HG03565 (cell line): ENCODE data around the gene AIRE.

Experiments
- ATAC-seq: cut with Tn5 transposase; IDR thresholded peaks from one replicate; pipeline ENCODE4 v1.9.1; 2021; ENCODE audit warnings: mild to moderate bottlenecking, moderate library complexity; ENCODE audit not compliant: unreplicated experiment

The AIRE gene

DNA sequence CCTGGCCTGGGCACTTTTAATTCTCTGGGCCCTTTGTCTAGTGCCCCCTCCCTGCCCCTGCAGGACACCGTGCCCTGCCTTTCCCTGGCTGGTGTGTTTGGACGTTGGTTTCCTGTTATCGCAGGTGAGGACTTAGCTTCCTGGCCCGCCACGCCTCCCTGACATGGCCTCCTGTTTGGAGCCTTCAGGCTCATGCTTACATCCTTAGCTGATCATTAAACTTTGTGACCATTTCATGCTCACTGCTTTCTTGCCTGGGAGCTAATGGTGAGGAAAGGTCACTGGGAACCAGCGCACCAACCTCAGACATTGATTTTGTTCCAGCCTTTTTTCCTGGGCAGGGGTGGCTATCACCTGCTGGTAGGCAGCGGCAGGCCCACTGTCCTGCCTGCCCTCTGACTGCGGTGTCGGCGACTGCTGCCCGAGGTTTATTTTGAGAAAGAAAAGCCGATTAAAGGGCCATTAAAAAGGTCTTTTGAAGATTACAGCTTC, 17.9 kb downstream of the AIRE start:
- no peak for ATAC-seq

DNA sequence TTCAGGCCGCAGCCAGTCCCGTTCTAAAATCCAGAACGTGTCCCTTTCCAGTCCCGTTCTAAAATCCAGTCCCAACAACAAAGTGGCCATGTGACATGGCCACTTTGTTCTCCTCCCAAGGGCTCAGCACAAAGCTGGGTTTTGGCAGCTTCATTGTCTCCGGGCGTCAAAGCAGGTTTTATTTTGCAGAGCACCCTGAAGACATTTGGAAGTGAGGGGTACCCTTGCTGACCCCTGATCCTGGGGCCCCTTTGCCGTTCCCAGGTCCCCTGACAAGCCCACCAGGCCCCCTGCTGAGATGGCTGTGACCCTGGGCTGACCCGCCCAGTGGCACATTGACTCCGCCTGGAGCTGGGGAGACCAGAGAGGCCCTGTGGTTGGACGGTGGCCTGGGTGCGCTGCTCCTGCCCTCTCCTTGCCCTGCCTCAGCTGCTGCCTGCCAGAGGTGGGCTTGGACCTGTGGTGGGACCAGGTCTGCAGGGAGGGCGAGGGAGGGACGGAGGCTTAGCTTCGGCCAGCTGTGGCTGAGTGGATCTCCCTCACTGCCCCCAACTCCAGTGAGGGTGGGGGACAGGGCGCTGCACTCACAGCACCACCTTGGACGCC, 18.4 kb downstream of the AIRE start:
- no peak for ATAC-seq

DNA sequence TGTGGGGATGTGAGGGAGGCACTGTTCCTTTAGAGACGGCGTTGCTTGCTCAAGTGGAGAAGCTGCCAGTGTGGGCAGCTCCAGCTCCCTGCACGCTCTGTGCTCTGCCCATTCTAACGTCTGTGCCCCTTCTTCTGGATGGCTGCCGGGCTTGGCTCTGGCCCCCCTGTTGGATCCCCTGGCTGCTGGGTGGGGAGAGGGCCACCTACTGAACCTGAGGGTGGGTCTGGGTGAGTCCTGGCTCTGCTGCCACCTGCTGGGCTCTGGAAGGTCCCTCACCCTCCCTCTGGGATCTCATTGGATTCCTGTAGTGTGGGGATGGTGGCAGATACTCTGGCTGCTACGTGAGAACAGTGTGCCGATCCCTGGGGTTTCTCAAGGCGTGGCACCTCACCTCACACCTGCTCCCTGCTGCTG, 19.2 kb downstream of the AIRE start:
- ATAC-seq, result no peak

DNA sequence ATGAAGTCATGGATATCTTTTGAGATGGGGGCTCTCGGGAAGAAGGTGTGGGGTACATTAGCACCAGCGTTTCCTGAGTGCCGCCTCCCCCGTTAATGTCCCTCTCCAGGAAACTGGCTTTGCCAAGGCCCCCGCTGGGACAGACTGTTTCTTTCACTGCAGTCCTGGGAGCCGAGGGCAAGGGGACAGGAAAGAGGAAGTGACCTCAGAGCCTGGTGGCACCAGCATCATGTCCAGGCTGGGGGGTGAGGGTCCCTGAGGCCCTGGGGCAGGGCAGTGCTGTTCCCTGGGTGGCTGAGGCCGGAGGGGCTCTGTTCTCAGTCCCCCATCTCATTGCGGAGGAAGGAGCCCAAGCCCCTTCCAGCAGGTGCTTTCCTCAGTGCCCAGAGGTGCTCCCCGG, 20.0 kb downstream of the AIRE start:
- no peak for ATAC-seq

DNA sequence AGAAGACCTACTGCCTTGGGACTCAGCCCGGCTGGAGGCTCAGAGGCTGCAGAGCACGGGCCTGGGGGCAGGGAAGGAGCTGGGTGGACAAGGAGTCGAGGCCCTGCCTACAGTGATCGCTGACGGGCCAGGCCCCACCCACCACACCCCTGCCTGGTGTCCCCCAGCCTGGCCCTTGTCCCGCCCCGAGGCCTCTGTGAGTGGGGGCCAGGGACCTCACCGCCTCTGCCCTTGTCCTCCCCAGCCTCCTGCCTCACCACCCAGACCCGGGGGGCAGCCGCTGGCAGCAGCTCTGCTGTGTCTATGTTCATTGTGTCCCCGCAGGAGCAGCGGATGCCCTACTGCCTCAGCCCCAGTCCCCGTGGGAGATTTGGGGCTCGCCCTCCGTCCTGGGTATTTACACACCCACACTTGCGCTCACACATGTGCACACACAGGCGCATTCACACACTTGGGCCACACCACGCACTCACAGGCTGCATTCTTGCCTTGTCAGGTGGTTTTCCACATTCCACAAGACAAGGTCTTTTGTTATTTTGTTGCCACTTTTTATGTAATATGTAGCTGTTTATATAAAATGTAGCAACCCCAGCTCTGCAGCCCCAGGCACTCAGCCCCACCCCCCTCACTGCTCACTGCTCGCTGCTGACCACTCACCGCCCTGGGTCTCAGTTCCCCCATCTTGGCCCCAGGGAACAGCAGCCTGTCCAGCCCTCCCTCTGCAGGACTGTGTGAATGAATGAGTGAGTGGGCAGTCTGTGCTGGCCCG, 21.4 kb downstream of the AIRE start:
- ATAC-seq, result no peak

DNA sequence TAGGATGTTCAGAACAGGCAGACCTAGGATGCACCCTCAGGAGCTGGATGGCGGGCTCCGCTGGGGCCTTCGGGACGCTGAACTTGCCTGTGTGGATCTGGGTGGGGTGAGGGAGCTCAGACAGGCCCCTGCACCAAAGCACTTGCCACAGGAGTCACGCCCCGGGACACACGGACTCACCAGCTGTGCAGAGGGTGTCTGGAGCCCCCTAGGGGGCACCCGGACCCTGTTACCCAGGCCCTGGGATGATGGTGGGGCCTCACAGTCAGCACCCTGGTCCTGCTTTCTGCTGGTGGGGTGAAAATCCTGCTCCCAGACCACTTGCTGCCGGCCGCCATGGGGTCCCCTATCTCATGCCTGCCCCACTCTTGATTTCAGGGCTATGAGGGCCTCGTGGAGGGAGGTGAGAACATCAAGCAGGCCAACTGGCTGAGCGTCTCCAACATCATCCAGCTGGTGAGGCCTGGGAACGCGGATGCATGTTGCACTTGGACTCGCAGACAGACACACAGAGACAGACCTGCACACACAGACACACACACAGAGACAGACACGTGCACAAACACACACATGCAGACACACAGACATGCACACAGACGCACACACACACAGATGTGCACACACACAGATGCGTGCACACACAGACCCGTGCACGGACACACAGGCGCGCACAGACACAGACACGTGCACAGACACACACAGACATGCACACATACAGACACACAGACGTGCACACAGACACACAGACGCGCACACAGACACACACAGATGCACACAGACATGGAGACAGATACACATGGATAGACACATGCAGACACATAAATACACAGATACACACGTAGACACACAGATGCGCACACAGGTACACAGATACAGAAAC, 25.2 kb downstream of the AIRE start:
- ATAC-seq, result no peak

DNA sequence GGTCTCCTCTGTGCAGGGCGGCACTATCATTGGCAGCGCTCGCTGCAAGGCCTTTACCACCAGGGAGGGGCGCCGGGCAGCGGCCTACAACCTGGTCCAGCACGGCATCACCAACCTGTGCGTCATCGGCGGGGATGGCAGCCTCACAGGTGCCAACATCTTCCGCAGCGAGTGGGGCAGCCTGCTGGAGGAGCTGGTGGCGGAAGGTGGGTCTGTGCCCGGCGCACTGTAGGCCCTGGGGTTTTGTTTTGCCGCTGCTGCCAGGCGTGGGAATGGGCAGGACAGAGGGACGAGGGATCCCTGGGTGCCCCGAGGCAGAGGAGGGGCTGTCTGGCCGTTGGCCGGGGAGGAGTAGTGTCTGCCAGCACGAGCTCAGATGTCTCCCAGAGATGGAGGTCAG, 26.4 kb downstream of the AIRE start:
- ATAC-seq, result no peak

DNA sequence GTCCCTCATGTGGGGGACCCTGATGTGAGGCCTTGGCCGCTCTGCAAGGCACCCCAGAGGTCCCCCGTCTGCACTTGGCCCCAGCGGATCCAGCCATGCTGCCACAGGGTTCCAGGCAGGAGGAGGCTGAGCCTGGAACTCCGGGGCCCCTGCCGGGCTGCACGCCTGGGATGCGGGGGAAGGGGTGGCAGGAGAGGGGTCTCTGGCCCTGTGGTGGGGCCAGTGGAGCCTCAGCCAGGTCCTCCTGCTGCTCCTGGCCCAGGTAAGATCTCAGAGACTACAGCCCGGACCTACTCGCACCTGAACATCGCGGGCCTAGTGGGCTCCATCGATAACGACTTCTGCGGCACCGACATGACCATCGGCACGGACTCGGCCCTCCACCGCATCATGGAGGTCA, 27.0 kb downstream of the AIRE start:
- ATAC-seq, result no peak

DNA sequence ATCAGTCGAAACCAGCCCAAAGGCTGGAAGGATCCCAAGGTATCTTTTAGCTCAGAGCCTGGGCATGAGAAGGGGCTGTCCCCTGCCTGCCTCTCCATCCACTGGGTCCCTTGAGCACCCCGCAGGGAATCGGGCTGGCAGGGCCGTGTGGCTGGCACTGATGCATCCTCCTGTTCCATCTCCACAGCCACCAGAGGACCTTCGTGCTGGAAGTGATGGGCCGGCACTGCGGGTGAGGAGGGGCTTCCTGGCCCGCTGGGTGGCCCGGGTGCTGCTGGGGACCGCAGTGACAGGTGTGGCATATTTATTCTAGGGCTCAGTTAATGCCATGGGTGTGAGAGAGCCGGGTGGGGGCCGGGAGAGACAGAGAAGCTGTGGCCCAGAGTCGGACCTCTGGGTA, 27.8 kb downstream of the AIRE start:
- ATAC-seq, result no peak

DNA sequence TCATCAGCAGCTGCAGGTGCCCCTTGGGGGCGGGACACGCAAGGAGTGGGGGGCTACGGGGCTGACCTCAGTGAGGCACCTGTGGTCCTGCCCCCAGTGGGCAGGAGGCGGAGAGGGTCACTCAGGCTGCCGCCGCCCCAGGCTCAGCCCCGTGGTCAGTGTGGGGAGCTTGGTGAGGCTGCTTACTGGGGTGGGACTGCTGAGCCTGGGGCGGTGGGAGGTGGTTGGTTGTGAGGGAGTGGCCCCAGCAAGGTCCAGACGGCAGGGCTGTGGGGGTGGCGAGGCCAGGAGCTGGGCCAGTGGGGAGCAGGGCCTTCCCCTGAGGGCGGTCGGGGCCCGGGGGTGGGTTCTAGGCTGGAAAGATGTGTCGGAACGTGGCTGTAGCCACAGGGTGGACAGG, 28.5 kb downstream of the AIRE start:
- no peak for ATAC-seq

DNA sequence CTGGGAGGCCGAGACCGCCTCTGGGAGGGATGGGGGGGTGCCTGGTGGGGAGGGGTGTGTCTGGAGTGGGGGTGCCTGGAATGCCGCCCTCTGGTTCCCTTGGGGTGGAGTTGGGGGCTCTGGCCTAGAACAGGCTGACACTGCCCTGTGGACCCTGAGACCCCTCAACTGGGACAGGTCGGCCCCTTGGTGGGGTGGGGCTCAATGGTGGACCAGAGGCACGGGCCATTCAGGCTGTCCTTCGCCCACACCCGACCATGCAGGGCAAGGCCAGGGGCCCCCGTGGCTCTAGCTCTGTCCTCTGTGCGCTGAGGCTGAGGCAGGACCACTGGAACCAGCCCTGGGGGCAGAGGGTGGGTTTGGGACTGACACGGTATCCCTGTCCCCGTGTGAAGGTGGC, 28.9 kb downstream of the AIRE start:
- no peak for ATAC-seq

DNA sequence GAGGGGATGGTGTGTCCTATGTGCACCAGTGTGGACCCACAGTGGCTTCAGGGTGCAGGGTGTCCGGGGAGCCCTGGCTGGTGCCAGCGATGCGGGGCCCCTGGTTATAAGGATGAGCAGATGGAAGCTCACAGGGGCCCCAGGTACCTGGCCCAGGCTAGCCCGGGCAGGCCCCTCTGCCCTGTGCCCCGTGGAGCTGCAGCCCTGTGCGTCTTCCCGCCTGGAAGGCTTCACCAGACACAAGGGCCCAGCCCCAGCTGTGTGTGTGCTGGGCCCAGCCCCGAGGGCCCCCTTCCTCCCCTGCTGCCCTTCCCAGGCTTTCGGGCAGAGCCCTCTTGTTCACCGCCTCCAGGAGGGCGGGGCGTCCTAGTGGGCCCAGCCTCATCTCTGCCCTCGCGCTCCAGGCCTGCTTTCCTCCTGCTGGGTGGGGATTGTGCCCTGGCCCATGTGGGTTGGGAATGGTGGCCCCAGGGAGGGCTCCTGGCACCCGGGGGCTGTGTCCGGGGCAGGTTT, 30.1 kb downstream of the AIRE start:
- no peak for ATAC-seq

DNA sequence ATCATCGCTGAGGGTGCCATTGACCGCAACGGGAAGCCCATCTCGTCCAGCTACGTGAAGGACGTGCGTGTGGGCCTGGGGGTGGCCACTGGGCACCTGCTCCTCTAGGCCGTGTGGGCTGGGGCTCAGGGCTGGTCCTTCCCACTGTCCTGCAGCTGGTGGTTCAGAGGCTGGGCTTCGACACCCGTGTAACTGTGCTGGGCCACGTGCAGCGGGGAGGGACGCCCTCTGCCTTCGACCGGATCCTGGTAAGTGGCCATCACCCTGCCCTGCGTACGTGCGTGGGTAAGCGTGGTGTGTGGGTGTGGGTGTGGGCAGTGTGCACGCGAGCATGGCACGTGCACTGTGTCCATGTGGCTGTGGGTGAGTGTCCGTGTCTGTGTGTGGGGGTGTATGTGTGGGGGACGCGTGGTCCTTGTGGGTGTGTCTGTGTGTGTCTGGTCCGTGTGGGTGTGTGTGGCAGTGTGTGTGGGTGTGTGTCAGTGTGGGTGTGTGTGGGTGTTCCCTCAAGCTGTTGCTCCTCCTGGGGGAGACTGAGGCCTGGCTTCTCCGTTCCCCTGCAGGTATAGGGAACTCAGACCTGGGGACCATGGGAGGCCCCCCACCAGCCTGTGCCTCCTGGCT, 30.7 kb downstream of the AIRE start:
- no peak for ATAC-seq

DNA sequence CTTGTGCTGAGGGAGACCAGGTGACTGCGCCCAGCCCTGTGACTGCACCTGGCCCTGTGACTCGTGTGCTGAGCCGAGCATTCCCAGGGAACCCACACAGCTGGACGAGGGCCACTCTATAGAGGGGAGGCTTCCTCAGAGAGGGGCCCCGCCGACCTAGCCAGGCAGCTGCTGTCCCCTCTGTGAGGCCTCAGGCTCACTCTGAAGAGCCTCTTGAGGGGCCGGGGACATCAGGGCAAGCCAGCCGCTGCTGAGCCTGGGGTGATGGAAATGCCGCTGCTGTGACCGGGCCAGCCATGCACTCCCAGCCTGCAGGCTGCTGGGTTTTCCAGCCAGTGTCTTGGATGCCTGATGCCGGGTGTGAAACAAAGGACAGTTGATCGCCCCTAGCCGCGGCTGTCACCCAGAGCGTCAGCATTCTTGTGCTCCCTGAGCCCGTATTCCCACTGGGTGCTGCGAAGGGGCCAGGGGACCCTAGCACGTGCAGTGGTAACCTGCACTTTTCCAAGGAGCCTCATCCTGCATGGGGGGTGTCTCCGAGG, 31.6 kb downstream of the AIRE start:
- no peak for ATAC-seq

DNA sequence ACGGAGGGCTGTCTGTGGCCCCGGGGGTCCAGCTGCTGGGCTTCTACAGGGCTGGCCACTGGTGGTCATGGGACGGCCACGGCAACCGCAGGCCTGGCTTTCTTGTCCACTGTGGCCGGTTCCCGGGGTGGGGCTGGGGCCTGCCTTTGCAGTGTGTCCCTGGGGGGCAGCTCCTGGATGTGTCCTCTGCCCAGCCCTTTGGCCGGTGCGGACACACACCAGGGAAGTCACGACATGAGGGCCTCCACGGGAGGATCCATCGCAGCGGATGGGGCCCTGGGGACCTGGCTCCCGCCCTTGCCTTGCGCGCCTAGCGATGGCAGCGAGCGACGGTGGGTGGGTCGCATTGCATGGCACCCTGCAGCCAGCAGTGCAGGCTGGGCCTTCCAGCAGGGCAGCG, 32.2 kb downstream of the AIRE start:
- ATAC-seq, result no peak

DNA sequence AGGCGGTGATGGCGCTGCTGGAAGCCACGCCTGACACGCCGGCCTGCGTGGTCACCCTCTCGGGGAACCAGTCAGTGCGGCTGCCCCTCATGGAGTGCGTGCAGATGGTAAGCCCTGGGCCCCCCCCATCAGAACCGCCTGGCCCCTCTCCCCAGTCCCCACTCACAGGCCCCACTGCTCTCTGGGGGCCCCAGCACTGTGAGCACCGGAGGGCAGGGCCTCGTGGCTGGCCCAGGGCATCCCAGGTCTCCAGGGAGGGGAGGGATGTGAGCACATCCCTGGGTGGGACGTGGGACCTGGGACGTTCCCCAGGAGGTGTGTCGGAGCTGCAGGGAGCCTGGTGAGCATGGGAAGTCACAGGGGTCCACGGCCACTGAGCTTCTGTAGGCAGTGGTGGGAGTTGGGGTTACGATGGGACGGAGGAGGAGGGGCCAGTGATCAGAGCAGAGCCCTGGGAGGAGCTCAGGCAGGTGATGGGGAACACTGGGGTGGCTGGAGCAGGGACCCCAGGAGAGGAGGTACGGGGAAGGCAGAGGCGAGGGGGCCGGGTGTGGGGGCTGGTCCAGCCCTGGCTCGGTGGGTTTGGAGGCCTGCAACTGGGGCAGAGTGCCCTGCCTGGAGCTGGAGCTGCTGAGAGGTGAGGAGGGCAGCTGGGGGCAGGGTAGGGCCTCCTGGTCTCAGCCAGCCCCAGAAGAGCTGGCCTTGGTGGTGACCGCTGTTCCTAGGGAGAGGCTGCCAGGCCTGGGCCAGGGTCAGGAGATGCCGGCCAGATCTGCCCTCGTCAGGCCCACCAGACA, 33.0 kb downstream of the AIRE start:
- ATAC-seq, result no peak

DNA sequence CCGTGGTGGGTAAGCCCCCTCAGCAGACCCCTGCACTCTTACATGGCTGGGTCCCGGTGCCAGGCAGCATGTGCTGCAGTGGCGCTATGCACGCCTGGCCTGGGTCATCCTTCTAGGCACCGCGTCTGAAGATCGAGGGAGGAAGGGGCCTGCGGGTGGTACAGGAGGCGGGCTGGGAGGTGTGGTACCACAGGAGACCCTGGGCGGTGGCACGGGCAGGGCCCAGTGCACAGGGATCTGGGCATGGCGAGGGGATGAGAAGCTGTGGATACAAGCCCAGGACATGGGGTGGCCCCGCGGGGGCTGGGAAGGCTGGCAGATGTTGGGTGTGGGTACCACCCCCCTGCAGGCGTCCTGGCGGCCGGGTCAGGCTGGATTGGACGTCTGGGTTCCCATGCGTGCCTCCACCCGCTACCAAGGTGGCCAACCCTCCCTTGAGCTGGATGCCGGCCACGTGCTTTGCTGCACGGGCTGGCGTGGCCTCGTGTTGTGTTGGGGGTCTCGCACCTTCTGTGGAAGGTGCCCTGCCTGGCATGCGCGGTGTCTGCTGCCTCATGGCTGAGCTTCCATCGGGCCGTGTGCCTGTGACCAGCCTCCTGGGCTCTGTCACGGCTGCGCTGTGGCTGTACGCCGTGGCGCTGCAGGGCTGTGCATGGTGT, 33.9 kb downstream of the AIRE start:
- no peak for ATAC-seq

DNA sequence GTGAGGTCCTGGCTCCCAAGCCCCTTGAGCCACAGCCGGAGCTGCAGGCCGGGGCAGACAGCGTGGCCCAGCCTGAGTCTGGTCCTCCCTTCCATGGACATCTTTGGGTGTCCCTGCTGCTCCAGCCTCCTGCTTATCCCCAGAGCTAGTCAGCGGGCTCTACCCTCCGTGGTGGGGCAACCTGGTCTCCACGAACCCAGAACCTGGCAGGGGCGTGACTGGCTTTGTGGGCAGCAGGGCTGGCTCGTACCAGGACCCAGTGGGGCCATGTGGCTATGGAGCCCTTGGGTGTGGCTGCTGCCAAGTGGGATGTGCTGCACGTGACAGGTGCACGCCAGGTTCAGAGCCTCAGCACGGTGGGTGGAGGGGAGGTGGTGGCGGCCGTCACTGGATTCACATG, 35.2 kb downstream of the AIRE start:
- ATAC-seq, result no peak

DNA sequence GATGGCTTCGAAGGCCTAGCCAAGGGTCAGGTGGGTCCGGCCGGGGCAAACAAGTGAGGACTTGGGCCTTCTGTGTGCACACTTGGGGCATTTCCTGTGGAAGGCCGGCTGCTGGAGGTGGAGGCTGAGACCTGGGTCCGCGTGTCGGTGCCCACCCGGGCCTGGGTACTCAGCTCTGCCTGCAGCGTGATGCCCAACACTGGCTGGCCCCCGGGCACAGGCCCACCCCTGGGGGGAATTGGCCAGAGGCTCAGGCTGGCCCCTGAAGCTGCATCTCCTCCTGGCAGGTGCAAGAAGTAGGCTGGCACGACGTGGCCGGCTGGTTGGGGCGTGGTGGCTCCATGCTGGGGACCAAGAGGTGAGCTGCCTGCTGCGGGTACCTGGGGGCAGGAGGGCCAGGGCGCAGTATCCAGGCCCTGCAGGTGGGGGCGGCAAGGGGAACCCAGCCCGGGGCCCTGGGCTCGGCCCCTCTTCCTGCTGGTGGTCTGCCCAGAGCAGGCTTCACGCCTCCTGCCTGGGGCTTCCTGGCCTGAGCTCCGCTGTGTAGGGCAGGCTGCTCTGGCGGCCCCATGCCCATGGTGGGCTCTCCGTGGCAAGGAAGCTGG, 36.3 kb downstream of the AIRE start:
- ATAC-seq, result no peak
